Vagina (tissue), 2 donors: ENCODE results near the gene SEPTIN6. TPM values are rescaled to one million over a fixed set of nuclear protein-coding genes. Genes with fewer than 3 reads are reported as not detected.

Source experiments
- DNase-seq, 2 donors: peaks; one replicate each; pipeline ENCODE4 v3.0.0-alpha.2; 2017; ENCODE audit errors: extremely low spot score in 2 of 2
- H3K27ac ChIP-seq: fragments of 200-600 bp; sonication (generic); one replicate; pipeline ENCODE4 v1.5.1; 2019
- H3K27me3 ChIP-seq: fragments of 200-600 bp; sonication (generic); one replicate; pipeline ENCODE4 v1.5.1; 2019
- H3K36me3 ChIP-seq, 2 donors: fragments of 200-600 bp; sonication (generic); one replicate each; pipeline ENCODE4 v1.5.1; 2017 to 2019
- H3K4me1 ChIP-seq: fragments of 200-600 bp; sonication (generic); one replicate; pipeline ENCODE4 v1.5.1; 2019
- H3K4me3 ChIP-seq, 2 donors: fragments of 200-600 bp; sonication (generic); 1 replicate in 1 of 2; 2 replicates in 1 of 2; pipeline ENCODE4 v1.5.1; 2016 to 2019
- H3K9me3 ChIP-seq: fragments of 200-600 bp; sonication (generic); one replicate; pipeline ENCODE4 v1.5.1; 2019
- CTCF ChIP-seq, 3 experiments: fragments of 450-650 bp in 2 of 3; fragments of 200-600 bp in 1 of 3; sonication (generic) in 1 of 3; IDR thresholded peaks; one replicate each; pipeline ENCODE4 v1.5.1; 2017 to 2019; ENCODE audit warnings: antibody characterized with exemption in 3 of 3, mild to moderate bottlenecking in 2 of 3, moderate library complexity in 2 of 3
- POLR2A ChIP-seq, 2 donors: fragments of 450-650 bp; IDR thresholded peaks; one replicate each; pipeline ENCODE4 v1.6.1; 2017; ENCODE audit warnings: antibody characterized with exemption in 2 of 2, mild to moderate bottlenecking in 2 of 2, moderate library complexity in 2 of 2
- POLR2AphosphoS5 ChIP-seq, 2 donors: sonication (generic); formaldehyde crosslinking; IDR thresholded peaks; one replicate each; pipeline ENCODE4 v1.9.0; 2017; ENCODE audit warnings: antibody characterized with exemption in 2 of 2, mild to moderate bottlenecking in 2 of 2, low read depth in 1 of 2; ENCODE audit not compliant: insufficient read depth in 1 of 2
- intact Hi-C: fragments of 100-400 bp; cut with DNase I; formaldehyde crosslinking; loops from one replicate; pipeline ENCODE4 v1.15.1; 2023
- total RNA-seq: library from RNA; depleted of rRNA; stranded (reverse); fragments of >200 nt; gene quantifications from one replicate; pipeline ENCODE4 v1.2.3, GENCODE V29; 2016

The SEPTIN6 gene
- total RNA-seq = 25.8 TPM

- Histone ChIP-seq H3K4me1 (peaks cover 8% of the 10 kb centered on the region), H3K9me3 (no peaks in the 10 kb centered on the region), H3K27me3 (no peaks in the 10 kb centered on the region), H3K27ac (peak within 1 kb of the TSS; percentile 78), H3K4me3 (peak within 1 kb of the TSS; percentile 53 to 58), H3K36me3 (no peaks in the 10 kb centered on the region)
- TF ChIP-seq CTCF (IDR thresholded peaks at IDR 0.05) = no peak
- peak in 1 of 2 donors; percentile 26 for TF ChIP-seq POLR2A (IDR thresholded peaks at IDR 0.05)
- TF ChIP-seq POLR2AphosphoS5 (IDR thresholded peaks at IDR 0.05; ENCODE audit: insufficient read depth in 1 of 2, low read depth in 1 of 2) = peak; percentile 24 to 72
- DNase-seq = no peak
- intact Hi-C loops = loop anchor here (10.0 kb wide), 1 partner anchor 89 kb away; the partner anchor contains the start of gene NKRF
Measured at GRCh38 chrX:119693040-119693995, at the start of gene SEPTIN6. TSS of gene SEPTIN6 (minus strand) at chrX:119693168. CDS start at chrX:119693105, 63 bp downstream.

- Histone ChIP-seq H3K36me3 (no peaks in the 10 kb centered on the region), H3K9me3 (no peaks in the 10 kb centered on the region), H3K27me3 (no peaks in the 10 kb centered on the region), H3K27ac (no peak overlapping the region), H3K4me3 (no peak overlapping the region), H3K4me1 (no peaks in the 10 kb centered on the region)
- DNase-seq = no peak
- no peak for TF ChIP-seq CTCF (IDR thresholded peaks at IDR 0.05)
- TF ChIP-seq POLR2AphosphoS5 (IDR thresholded peaks at IDR 0.05; ENCODE audit: insufficient read depth in 1 of 2, low read depth in 1 of 2) = no peak
- TF ChIP-seq POLR2A (IDR thresholded peaks at IDR 0.05) = no peak
- intact Hi-C loops = loop anchor here (10.0 kb wide), 1 partner anchor 224 kb away; no protein-coding TSS in a partner anchor
Measured at GRCh38 chrX:119738742-119739141, 45.8 kb upstream of the SEPTIN6 start.

GRCh38 chrX:119736206-119736764 is 43.3 kb upstream of the SEPTIN6 start:
- no peak overlapping the region for H3K27ac ChIP-seq
- no peaks in the 10 kb centered on the region for H3K9me3 ChIP-seq
- no peaks in the 10 kb centered on the region for H3K36me3 ChIP-seq
- H3K4me3 ChIP-seq = no peak overlapping the region
- no peak for DNase-seq
- intact Hi-C loops = loop anchor here (10.0 kb wide), 1 partner anchor 221 kb away; no protein-coding TSS in a partner anchor
- H3K27me3 ChIP-seq = no peaks in the 10 kb centered on the region
- TF ChIP-seq POLR2A (IDR thresholded peaks at IDR 0.05) (no peak), CTCF (IDR thresholded peaks at IDR 0.05) (no peak), POLR2AphosphoS5 (IDR thresholded peaks at IDR 0.05; ENCODE audit: insufficient read depth in 1 of 2, low read depth in 1 of 2) (no peak)
- no peaks in the 10 kb centered on the region for H3K4me1 ChIP-seq

DNA sequence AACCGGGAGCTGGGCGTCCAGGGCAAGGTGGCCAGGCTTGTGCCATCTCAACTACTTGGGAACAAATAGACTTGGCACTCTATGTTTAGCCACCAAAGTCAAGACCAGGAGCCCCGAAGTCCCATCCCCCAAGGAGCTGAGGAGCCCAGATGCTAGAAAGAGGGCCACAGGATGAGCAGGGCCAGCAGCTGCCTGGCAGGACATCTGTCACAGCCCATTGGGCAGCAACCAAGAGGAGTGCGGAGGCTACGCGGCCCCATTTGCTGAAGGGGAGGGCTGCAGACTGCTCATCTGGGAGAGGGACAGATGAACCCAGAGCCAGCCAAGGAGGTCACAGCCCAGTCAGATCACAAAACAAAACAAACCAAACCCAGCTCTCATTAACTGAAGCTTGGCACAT is 42.5 kb upstream of the SEPTIN6 start:
- Histone ChIP-seq H3K27ac (no peak overlapping the region), H3K9me3 (no peaks in the 10 kb centered on the region), H3K4me1 (no peaks in the 10 kb centered on the region), H3K4me3 (no peak overlapping the region), H3K36me3 (no peaks in the 10 kb centered on the region), H3K27me3 (no peaks in the 10 kb centered on the region)
- no peak for TF ChIP-seq CTCF (IDR thresholded peaks at IDR 0.05)
- no peak for TF ChIP-seq POLR2AphosphoS5 (IDR thresholded peaks at IDR 0.05; ENCODE audit: insufficient read depth in 1 of 2, low read depth in 1 of 2)
- no peak for TF ChIP-seq POLR2A (IDR thresholded peaks at IDR 0.05)
- intact Hi-C loops = loop anchor here (10.0 kb wide), 1 partner anchor 221 kb away; no protein-coding TSS in a partner anchor
- no peak for DNase-seq
